Esophagus squamous epithelium (tissue), 4 donors: ENCODE results near the gene KCNA10.

Experiments
- POLR2A ChIP-seq, 4 donors: fragments of 450-650 bp; IDR thresholded peaks; one replicate each; pipeline ENCODE4 v1.6.1; 2017; ENCODE audit warnings: antibody characterized with exemption in 4 of 4, mild to moderate bottlenecking in 4 of 4, moderate library complexity in 3 of 4
- TF ChIP-seq, protein P1 (sequence below), 6 experiments: fragments of 450-650 bp in 4 of 6; fragments of 200-600 bp in 2 of 6; sonication (generic) in 2 of 6; IDR thresholded peaks; one replicate each; pipeline ENCODE4 v1.5.1; 2016 to 2019; ENCODE audit warnings: antibody characterized with exemption in 6 of 6, mild to moderate bottlenecking in 4 of 6, moderate library complexity in 4 of 6

DNA sequence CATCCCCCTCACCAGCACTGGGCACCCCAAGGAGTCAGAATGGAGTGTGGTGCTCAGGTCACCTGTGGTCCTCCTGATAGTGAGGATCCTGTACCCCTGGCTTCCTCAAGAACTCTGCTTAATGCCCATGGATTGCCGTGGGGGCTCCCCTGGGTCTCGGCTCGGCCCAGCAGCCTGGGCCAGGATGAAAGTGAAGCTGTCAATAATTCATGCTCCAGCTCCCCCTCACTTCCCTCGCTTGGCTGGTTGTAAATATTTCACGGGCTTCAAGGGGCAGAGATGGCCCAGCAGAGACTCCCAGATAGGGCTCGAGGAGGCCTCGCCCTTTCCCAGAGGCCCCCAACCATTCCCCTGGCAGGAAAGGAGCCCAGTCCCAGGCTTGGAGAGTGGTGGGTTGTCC is 42.6 kb upstream of the KCNA10 start:
- no peak for TF ChIP-seq POLR2A (IDR thresholded peaks at IDR 0.05)
- TF ChIP-seq, protein P1, sequence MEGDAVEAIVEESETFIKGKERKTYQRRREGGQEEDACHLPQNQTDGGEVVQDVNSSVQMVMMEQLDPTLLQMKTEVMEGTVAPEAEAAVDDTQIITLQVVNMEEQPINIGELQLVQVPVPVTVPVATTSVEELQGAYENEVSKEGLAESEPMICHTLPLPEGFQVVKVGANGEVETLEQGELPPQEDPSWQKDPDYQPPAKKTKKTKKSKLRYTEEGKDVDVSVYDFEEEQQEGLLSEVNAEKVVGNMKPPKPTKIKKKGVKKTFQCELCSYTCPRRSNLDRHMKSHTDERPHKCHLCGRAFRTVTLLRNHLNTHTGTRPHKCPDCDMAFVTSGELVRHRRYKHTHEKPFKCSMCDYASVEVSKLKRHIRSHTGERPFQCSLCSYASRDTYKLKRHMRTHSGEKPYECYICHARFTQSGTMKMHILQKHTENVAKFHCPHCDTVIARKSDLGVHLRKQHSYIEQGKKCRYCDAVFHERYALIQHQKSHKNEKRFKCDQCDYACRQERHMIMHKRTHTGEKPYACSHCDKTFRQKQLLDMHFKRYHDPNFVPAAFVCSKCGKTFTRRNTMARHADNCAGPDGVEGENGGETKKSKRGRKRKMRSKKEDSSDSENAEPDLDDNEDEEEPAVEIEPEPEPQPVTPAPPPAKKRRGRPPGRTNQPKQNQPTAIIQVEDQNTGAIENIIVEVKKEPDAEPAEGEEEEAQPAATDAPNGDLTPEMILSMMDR (IDR thresholded peaks at IDR 0.05), result no peak
